Omental fat pad (tissue), 4 donors: ENCODE data around the gene FKTN. TPM values are rescaled to one million over a fixed set of nuclear protein-coding genes. Genes with fewer than 3 reads are reported as not detected.

Experiments used
- ATAC-seq: fragments of 150-250 bp; one replicate; pipeline ENCODE4 v1.9.1; 2016; ENCODE audit warnings: mild to moderate bottlenecking, moderate library complexity; ENCODE audit not compliant: low FRiP score
- DNase-seq: peaks from one replicate; pipeline ENCODE4 v3.0.0-alpha.2; 2019; ENCODE audit warnings: low spot score
- CTCF ChIP-seq, 3 donors: fragments of 450-650 bp; IDR thresholded peaks; one replicate each; pipeline ENCODE4 v1.5.1; 2016 to 2017; ENCODE audit warnings: antibody characterized with exemption in 3 of 3, mild to moderate bottlenecking in 3 of 3, moderate library complexity in 2 of 3
- total RNA-seq, 4 donors: library from RNA; depleted of rRNA; stranded (reverse); fragments of >200 nt; gene quantifications; one replicate each; pipeline ENCODE4 v1.1.0, GENCODE V29; 2016

FKTN gene
- total RNA-seq, 4 donors from 2014 or later: 6.6 to 36.3 (median 16.0) TPM

- TF ChIP-seq CTCF (IDR thresholded peaks at IDR 0.05): no peak
- DNase-seq: no peak
- no peak for ATAC-seq
These were observed 112.4 kb downstream of the FKTN start for GRCh38 chr9:105670315-105670714.

GRCh38 chr9:105670775-105671174 lies 112.8 kb downstream of the FKTN start:
- ATAC-seq (no peak), DNase-seq (no peak)
- no peak for TF ChIP-seq CTCF (IDR thresholded peaks at IDR 0.05)

GRCh38 chr9:105672711-105673234 lies 114.8 kb downstream of the FKTN start:
- DNase-seq: no peak
- ATAC-seq: no peak

GRCh38 chr9:105673850-105674387 lies 116.0 kb downstream of the FKTN start:
- TF ChIP-seq CTCF (IDR thresholded peaks at IDR 0.05): no peak
- ATAC-seq: no peak
- DNase-seq: no peak

More at GRCh38 chr9:105672711-105673234, 114.8 kb downstream of the FKTN start:
- TF ChIP-seq CTCF (IDR thresholded peaks at IDR 0.05): no peak

GRCh38 chr9:105676351-105676923 lies 118.5 kb downstream of the FKTN start:
- DNase-seq (no peak), ATAC-seq (no peak)
- no peak for TF ChIP-seq CTCF (IDR thresholded peaks at IDR 0.05)

GRCh38 chr9:105678163-105678562 lies 120.2 kb downstream of the FKTN start:
- no peak for ATAC-seq
- no peak for TF ChIP-seq CTCF (IDR thresholded peaks at IDR 0.05)
- DNase-seq: no peak

- no peak for TF ChIP-seq CTCF (IDR thresholded peaks at IDR 0.05)
- ATAC-seq: no peak
- no peak for DNase-seq
These were observed 120.8 kb downstream of the FKTN start for GRCh38 chr9:105678781-105679180.
